Activated CD4-positive, alpha-beta T cell treated with anti-CD3 and anti-CD28 coated beads for 48 hours (primary cell): ENCODE data around the gene ZNF646.

Source experiments
- DNase-seq: peaks from one replicate; pipeline ENCODE4 v3.0.0-alpha.2; 2020

Gene ZNF646

GRCh38 chr16:31073970-31074813 is at the start of gene ZNF646, which contains the start of gene ZNF668:
TSS of gene ZNF646 (plus strand) at chr16:31074422. CDS start at chr16:31076325, 1,903 bp downstream.
TSS of gene ZNF668 (minus strand) at chr16:31074240. CDS start at chr16:31064459, 9,781 bp downstream.
- peak; percentile 99 for DNase-seq

- DNase-seq, result no peak
Observed at GRCh38 chr16:31025339-31025738, 48.9 kb upstream of the ZNF646 start.

- no peak for DNase-seq
Observed at GRCh38 chr16:31029272-31029671, 45.0 kb upstream of the ZNF646 start.

- no peak for DNase-seq
Observed at GRCh38 chr16:31031276-31031675, 42.9 kb upstream of the ZNF646 start.

- peak; percentile 97 for DNase-seq
Observed at GRCh38 chr16:31032736-31033708, 41.2 kb upstream of the ZNF646 start, which contains the start of gene STX4. TSS of gene STX4 (plus strand) at chr16:31033558. CDS start at chr16:31033806, 248 bp downstream.

GRCh38 chr16:31033709-31034492 is 40.3 kb upstream of the ZNF646 start:
- DNase-seq, result peak; percentile 92

GRCh38 chr16:31036691-31037090 is 37.5 kb upstream of the ZNF646 start:
- DNase-seq, result no peak

GRCh38 chr16:31038993-31039392 is 35.2 kb upstream of the ZNF646 start:
- DNase-seq, result no peak

GRCh38 chr16:31042866-31043265 is 31.4 kb upstream of the ZNF646 start:
- DNase-seq, result no peak

GRCh38 chr16:31043352-31043751 is 30.9 kb upstream of the ZNF646 start:
- no peak for DNase-seq

- DNase-seq, result no peak
Observed at GRCh38 chr16:31043898-31044481, 30.2 kb upstream of the ZNF646 start.

- DNase-seq, result no peak
Observed at GRCh38 chr16:31050280-31051030, 23.8 kb upstream of the ZNF646 start.

- DNase-seq, result peak; percentile 31
Observed at GRCh38 chr16:31052114-31052513, 22.1 kb upstream of the ZNF646 start.

- DNase-seq, result no peak
Observed at GRCh38 chr16:31055613-31056012, 18.6 kb upstream of the ZNF646 start.

GRCh38 chr16:31061126-31061812 is 13.0 kb upstream of the ZNF646 start:
- DNase-seq, result no peak

- no peak for DNase-seq
Observed at GRCh38 chr16:31061813-31062440, 12.3 kb upstream of the ZNF646 start.

- no peak for DNase-seq
Observed at GRCh38 chr16:31063495-31063842, 10.8 kb upstream of the ZNF646 start.

- no peak for DNase-seq
Observed at GRCh38 chr16:31063843-31064611, 10.2 kb upstream of the ZNF646 start.

- DNase-seq, result no peak
Observed at GRCh38 chr16:31064882-31065461, 9.2 kb upstream of the ZNF646 start.
